Dermis blood vessel endothelial cell (primary cell): Measurements from ENCODE around the gene FAM163A. TPM values are rescaled to one million over a fixed set of nuclear protein-coding genes. Genes with fewer than 3 reads are reported as not detected.

Experiments
- DNase-seq: peaks from one replicate; pipeline ENCODE4 v3.0.0; 2010
- total RNA-seq: library from RNA; depleted of rRNA; stranded (reverse); fragments of >200 nt; gene quantifications from 2 replicates; pipeline ENCODE4 v1.2.3, GENCODE V29; 2014

The FAM163A gene
- total RNA-seq, 1 donor from 2014 or later: under 0.01 TPM

DNA sequence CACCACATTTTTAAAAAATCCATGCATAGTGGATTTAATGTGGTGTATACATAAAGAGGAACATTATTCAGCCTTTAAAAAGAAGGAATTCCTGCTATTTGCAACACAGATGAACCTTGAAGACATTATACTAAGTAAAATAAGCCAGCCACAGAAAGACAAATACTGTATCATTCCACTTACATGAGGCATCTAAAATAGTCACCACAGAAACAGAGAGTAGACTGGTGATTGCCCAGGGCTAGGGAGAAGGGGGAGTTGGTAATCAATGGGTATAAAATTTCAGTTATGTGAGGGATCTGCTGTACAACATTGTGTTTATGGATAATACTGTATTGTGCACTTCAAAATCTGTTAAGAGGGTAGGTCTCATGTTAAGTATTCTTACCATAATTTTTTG, 10.0 kb downstream of the FAM163A start:
- DNase-seq: no peak

DNA sequence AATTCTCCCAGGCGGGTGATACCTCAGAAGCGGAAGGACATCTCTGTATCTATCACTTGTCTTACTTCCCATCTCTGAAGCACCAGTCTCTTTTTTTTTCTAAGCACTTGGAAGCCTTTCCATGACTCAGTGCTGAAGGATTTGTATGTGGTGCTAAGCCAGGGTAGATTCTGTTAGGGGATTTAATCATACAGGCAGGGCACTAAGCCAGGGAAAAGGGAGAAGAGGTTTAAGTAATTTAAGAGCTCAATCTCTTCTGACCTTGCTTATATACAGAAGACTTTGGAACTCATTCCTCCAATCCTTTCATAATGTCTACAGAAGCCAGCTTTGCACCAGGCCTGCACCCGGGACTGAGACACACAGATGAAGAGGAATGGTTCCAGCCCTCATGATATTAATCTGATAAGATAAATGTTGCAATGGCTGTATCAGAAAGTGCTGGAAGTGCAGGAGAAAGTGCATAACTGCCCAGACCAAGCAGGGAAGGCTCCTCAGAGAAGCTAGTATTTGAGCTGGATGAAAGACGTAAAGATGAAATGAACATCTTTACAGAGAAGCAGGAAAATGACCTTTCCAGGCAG, 11.0 kb downstream of the FAM163A start:
- DNase-seq: no peak

DNA sequence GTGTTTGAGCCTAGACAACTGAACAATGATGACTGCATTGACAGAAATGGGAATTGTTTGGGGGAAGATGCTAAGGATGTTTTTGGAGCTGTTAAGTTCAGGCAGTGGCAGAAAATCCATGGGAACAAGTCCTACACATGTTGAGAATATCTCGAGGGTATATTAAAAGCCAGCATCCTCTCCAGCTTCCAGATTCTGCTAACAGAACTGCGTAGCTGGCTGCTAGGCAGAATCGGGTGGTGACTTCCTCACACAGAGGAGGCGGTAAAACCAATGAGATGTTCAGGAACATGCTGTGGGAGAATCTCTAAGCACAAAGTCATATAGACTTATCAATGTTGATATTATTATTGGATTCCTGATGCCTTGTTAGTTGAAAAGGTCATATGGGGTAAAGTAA, 14.8 kb downstream of the FAM163A start:
- no peak for DNase-seq

DNA sequence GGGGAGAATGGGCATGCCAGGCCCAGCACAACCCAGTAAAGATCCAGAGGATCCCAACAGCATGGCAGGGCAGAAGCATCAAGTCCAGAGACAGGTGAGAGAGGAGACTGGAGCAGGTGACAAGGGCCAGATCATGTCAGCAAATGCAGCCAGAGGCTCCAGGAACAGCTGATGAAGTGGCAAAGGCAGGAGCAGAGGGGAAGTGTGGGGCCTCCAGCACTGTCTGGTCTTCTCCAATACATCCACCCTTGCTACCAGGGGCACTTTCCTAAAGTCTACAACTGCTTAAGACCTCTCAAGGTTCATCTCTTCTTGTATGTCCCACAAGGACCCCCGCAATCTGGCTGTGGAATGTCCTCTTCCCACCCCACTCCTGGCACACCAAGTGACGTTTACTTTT, 17.4 kb downstream of the FAM163A start:
- no peak for DNase-seq

DNA sequence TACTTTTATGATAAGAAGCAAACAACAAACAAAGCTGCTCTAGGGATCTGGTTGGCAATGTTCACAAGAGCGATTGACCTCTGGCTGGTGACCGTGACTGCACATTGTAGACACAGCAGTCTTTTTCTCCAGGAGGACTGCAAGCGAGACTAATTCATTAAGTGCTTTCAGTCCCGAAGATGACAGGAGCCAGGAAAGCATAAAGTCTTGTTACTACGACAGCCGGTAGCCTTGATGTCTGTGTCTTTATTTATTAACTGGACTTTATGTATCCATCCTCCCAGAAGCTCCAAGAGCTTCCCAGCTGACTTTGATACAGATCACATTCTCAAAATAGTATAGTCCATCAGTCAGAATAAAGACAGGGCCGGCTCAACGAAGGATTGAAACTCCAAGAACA, 18.2 kb downstream of the FAM163A start:
- DNase-seq: no peak

DNA sequence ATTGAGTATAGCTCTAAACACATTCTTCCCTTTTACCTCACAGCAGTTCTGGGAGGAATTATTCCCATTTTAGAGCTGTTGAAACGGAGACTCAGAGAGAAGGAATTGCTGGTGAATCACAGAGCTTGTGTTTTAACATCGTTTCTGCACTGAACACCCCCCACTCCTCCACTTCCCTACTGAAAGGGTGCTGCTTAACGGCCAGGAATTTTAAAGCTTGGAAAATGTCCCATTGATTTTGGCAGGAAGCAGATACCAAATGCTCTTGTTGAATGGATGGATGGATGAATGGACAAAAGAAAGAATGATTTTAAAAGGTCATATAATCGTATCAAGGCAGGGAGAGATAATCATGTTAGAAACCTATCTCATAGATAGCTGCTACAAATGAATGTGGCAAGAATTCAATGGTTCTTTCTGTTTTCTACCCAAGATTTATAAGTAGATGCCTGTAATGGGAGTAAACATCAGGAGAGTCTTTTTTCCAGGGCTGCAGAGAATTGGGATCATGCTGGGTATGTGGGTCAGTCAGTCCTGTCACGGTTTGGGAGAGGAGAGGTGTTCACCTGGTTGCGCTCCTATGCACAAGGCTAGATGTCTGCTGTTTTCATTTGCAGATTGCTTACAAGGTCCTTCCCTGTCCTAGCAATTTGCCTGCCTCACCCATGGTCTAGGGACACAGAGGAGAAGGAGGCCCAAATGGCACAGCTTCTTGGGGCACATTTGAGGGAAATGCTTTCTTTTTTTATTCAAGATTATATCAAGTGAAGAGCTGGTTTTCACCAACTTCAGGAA, 19.0 kb downstream of the FAM163A start:
- DNase-seq: no peak

DNA sequence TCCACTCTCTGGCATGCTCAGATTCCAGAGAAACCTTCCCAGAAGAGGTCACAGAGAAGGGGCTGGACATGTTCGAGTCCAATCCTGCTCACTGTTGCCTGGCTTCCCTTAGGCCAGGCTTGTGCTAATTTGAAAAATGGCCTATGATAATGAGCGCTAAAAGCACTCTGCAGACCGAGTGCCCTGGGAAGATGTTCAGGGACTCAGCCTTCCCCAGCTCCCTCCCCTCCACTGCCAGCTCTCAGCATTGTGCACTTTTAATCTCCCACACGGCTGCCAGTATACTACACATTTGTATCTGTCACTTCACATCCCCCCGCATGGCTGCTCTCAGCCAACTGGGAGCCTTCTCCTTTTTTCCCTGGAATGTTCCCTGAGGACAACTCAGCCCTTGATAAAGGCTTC, 24.1 kb downstream of the FAM163A start:
- no peak for DNase-seq

DNA sequence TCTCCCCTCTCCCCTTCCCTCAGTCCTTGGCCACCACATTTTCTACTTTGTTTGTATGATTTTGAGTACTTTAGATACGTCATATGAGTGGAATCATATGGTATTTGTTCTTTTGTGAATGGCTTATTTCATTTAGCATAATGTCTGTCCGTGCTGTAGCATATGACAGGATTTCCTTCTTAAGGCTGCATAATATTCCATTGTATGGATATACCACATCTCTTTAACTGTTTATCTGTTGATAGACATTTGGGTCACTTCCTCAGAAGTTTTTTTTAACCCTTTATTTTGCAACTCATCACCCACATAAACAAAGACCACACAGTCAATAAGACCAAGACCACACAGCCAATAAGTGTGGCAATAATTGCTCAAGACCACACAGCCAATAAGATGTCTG, 24.9 kb downstream of the FAM163A start:
- no peak for DNase-seq

DNA sequence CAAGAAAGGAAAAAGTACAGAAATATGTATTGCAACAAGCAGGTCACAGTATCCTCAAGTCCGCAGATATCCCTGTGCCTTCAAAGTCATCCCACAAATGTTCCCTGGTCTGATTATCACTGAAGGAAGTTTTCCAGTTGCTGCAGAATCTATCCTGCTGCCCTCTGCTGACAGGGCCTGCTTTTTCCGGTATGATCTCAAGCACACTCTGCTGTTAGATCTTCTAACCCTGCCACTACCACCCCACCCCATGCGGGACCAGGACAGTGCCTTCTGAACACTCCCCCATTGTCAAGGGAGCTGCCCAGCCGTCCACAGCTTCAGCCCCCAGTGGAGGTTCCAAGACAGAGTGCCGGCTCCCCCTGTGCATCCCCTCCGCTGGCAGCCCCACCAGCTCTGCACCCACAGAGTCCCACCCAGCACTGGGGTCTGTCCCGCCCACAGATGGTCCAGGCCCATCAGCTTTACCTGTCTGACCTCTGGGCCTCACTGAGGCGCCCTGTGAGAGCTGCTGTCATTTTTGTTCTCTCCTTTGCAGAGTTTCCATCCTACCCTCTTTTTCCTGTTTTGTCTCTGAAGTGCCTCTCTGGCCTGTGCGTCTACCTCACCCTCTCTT, 27.9 kb downstream of the FAM163A start:
- DNase-seq: peak; percentile 33

DNA sequence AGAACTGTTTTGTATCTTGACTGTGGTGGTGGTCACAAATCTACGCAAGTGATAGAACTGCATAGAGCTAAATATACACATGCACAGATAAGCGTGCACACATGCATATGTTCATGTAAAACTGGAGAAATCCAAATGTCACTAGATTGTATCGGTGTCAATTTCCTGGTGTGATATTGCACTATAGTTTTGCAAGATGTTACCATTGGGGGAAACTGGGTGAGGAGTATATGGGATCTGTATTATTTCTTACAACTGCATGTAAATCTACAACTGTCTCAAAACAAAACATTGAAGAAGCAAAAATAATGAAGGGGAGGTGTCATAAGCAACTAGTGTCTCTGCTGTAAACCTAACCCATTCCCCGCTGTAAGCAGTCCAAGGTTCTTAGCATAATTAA, 30.2 kb downstream of the FAM163A start:
- DNase-seq: no peak

DNA sequence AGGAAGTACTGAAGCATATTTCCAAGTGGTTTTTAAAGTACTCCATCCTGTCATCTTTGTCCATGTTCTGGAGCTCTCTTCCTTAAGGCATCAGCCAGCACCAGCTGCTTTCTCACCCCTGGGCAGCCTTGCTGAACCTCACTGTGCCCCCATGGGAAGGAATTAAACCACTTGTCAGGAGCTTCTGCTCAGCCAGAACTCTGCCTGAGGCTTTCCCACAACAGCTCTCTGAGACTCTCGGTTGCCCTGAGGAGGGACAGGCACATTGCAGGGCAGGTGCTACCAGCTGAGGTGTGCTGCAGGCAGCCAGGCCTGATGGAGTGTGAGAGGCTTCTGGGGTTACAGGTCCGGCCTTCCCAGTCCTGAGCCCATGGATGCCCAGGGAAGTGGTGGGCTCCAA, 30.9 kb downstream of the FAM163A start:
- no peak for DNase-seq

DNA sequence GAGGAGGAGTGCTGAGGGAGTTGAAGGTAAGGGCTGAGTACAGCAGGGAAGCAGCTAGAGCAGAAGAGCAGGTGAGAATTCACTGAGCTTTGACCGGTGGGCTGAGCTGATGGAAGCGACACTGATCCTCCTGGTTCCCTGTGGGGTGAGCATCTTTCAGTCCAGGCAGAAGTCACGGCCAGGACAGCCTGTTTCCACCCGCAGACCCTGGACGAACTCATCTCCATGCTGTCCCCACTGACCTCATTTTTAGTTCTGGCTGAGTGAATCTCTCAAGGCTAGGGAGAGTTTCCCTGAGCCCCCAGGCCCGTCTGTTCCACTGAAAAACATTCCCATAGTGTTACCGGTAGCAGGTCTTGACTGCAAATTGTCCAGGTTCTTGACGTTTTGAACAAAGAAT, 31.5 kb downstream of the FAM163A start:
- no peak for DNase-seq

DNA sequence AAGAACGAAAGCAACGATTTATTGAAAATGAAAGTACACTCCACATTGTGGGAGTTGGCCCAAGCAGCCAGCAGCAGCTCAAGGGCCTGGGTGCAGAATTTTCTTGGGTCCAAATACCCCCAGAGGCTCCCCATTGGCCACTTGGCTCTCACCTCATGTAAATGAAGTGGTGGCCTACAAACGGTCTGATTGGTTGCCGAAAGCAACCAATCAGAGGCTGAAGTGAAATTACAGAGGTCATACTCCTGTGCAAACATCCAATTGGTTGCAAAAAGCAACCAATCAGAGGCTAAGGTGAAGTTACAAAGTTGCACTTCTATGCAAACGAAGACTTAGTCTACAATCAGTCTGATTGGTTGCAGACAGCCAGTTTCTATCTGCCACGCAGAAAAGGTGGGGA, 31.9 kb downstream of the FAM163A start:
- DNase-seq: no peak

DNA sequence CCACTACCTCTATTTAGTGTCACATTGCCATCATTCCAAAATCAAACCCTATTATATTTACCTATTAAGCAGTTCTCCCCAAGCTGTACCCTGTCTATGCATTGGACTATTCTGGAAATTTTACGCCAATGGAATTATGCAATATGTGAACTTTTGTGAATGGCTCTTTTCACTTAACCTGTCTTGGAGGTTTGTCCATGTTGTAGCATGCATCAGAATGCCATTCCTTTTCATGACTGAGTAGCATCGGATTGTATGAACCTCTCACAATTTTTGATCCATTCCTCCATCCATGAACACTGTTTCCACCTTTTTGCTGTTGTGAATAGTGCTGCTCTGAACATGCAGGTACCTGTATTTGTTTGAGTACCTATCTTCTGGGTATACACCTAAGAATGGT, 33.7 kb downstream of the FAM163A start:
- no peak for DNase-seq

DNA sequence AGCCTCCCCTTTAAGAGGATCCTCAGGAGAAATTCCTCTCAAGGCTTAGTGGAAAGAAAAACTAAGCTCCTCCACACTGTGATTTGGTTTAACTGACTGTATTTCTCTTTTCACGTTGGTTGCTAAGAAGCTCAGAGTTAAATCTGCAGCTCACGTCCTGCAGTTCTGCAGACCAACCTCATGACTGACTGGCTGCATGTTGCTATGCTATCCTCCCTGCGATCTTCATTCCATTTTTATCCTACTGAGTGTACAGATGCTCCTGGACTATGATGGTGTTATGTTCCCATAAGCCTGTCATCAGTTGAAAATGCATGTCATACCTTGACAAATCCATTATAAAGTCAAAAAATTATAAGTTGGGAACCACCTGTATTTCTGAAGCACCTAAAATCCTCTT, 34.6 kb downstream of the FAM163A start:
- no peak for DNase-seq

DNA sequence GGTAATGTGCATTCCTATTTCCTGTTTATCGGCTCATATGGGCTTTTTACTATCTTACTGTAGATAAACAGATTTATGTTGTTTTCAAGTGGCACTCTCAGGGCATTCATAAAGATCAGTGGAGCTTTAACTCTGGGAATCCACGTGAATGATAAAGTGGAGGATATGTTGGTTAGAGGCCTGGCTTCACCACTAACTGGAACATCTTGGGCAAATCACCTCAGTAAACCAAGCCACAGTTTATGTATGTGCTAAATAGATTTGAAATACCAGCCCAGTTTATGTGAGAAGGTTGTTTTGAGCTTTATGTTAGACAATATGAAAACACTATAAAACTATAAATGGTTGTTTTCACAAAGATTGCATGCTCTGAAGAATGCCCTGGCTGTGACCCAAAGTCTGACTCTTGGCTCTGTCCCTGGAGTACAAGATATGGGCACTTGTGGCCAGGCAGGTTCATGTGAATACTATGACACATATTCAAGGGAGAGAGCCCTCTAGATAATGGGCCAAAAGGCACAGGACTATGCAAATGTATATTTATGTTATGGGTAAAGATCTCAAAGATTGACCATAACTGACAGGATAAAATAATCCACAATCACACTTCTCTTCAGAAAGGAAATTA, 36.7 kb downstream of the FAM163A start:
- DNase-seq: peak; percentile 4

DNA sequence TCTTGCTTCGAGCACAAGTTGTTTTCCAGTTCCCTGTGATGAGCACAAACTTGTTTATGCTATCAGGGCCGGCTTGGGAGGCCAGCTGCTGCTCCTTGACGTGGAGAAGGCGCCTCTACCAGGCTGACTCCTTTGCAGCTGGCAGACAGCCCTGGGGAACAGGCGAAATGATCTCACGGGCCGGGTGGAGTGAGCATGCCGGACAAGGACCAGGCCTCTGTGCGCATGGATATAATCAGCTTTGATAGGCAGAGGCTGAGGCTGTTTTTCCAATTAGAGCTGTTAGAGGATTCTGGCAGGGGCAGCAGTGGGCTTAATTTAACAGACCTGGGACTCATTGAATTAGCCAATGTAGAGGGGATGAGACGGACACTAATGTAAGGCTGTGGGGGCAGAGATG, 38.9 kb downstream of the FAM163A start:
- no peak for DNase-seq

DNA sequence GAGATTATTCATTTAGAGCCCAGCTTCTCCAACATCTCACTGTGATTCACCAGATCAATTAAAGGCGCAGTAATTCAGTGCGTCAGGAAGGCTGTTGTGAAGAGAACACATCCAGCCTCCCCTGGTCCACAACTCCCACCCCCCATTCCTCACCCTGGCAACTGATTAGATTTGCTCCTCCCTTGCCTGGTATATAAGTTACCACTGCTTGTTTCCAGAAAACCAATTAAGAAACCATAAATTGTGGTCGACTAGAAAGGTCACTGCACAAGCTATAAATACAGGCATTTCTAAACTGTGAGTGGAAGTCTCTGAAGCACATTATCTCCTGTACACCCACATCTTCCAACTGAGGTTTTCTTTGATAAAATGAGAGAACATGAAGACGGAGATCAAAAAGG, 41.9 kb downstream of the FAM163A start:
- no peak for DNase-seq

DNA sequence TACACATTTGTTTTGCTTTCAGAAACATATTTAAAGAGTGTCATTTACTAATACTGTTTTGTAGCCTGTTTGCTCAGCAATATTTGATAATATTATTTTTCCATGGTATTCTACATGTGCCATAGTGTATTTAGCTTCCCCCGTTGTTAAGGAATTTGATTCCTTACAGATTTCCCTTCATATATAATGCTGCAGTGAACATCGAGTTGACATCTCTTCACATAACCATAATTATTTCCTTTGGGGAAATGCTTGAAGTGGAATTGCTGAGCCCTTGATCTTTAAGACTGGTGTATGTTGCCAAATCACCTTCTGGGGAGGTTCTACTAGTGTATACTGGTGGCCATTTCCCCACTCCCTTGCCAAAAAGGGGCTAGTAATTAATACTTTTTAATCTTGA, 42.6 kb downstream of the FAM163A start:
- no peak for DNase-seq

DNA sequence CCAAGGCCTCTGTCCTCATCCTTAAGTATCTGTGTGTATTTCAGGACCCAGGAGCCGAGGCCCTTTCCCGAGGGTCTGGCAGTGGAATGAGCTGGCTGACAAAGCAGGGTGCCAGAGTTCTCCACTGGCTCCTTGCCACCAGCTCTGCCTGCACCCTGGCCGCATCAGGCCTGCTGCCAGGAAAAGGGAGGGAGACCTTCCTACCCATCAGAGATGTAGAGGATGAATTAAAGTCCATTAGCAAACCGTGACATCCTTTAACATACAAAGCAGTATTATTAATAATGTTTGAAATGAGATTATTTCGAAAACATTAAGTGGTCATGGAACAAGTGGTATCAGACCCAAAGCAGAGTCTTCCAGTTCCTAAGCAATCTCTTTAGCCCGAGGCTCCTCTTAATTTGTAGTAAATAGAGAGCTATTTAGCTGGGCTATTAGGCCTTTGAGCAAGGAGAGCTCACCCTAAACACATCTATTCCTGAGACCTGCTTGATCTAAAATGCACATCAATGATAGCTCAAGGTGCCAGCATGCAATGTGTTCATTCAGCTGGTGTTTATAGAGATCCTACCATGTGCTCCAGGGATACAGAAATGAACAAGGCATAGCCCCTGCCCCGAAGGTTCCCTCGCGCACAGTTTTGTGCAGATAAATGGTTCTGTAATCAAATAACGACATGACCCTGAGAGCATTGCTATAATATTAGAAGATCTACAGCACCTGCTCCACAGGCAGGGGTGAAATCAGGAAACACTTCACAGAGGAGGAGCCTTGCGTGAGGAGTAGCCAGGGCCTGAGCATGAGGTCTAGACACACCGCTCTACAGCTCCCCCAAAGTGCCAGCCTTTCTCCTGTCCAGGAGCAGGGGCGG, 44.0 kb downstream of the FAM163A start:
- no peak for DNase-seq

DNA sequence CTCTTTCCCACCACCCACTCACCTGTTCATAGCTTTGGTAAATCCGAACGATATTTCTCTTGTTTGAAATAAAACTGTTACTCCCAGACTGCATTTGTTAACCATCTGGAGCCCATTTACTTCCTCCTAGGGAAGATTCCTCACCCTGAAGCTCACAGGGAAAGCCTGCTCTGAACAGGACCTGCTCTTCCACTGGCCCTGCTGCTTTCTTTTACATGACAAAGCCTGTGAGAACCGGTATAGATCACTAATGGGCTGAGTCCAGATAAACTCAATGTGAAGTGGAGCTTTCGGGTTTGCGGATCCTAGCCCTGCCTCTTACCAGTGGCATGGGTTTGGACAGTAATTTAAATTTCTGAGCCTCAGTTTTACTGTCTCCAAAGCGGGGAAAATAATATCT, 45.2 kb downstream of the FAM163A start:
- no peak for DNase-seq

DNA sequence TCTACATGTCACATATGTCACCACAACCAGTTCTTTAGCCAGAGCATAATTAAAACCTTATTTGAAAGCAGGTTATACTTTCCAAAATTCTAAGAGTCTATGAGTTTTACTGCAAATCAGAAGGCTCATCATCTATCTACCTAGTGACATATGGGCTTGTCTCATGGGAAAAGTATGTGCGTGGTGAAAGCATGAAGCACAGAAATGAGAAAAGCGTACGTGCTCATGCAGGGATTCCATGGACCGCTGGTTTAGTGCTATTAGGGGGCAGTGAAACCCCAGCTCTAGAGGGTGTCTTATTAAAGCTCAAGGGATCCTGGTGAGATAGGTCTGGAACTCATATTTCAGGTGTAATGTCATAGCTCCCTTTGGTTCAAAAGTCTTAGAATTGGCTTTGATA, 50.2 kb downstream of the FAM163A start:
- no peak for DNase-seq

DNA sequence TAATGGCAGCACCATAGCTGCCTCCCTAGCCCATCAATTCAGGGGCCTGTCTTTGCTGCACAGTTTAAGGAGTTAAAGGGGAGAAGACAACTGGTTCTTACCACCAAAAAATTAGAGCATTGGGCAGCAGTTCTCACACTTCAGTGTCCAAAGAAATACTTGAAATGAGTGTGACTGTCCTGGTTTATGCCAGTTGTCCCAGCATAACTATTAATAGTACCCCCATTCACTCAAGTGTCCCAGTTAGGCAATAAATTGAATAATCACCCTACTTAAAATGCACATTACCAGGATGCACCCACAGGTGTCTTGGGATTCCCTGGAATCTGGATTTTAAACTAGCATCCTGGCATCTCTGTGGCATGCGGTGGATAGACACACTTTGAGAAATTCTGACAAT, 51.1 kb downstream of the FAM163A start:
- DNase-seq: no peak
